Aorta (tissue), 5 donors: ENCODE data around the gene SARS1. TPM values are rescaled to one million over a fixed set of nuclear protein-coding genes. Genes with fewer than 3 reads are reported as not detected.

Experiments used
- ATAC-seq: fragments of 200-7000 bp; cut with Tn5 transposase; one replicate; pipeline ENCODE4 v1.9.1; 2022; ENCODE audit warnings: moderate library complexity; ENCODE audit not compliant: low FRiP score
- DNase-seq, 2 donors: peaks; one replicate each; pipeline ENCODE4 v3.0.0-alpha.2; 2020
- H3K27ac ChIP-seq, 2 donors: one replicate each; pipeline ENCODE4 v1.5.1; 2013; ENCODE audit warnings: low read length in 2 of 2, mild to moderate bottlenecking in 2 of 2, moderate library complexity in 2 of 2, control low read depth in 1 of 2, inconsistent platforms in 1 of 2, low read depth in 1 of 2
- H3K27me3 ChIP-seq, 2 donors: one replicate each; pipeline ENCODE4 v1.6.1; 2013; ENCODE audit warnings: control low read depth in 1 of 2, low read length in 1 of 2, mild to moderate bottlenecking in 1 of 2, moderate library complexity in 1 of 2; ENCODE audit not compliant: insufficient read depth in 2 of 2, control insufficient read depth in 1 of 2
- H3K36me3 ChIP-seq, 2 donors: one replicate each; pipeline ENCODE4 v1.6.1; 2013; ENCODE audit warnings: control low read depth in 1 of 2, low read length in 1 of 2, mild to moderate bottlenecking in 1 of 2; ENCODE audit not compliant: insufficient read depth in 2 of 2, control insufficient read depth in 1 of 2
- H3K4me1 ChIP-seq, 2 donors: one replicate each; pipeline ENCODE4 v1.6.1; 2013; ENCODE audit warnings: low read length in 2 of 2, control low read depth in 1 of 2, mild to moderate bottlenecking in 1 of 2, moderate library complexity in 1 of 2; ENCODE audit not compliant: insufficient read depth in 2 of 2, control insufficient read depth in 1 of 2
- H3K4me3 ChIP-seq, 2 donors: one replicate each; pipeline ENCODE4 v1.5.1; 2013; ENCODE audit warnings: low read length in 2 of 2, control low read depth in 1 of 2, mild to moderate bottlenecking in 1 of 2
- H3K9me3 ChIP-seq: one replicate; pipeline ENCODE4 v1.6.1; 2013; ENCODE audit warnings: mild to moderate bottlenecking, low read length; ENCODE audit not compliant: control insufficient read depth
- WGBS, 2 donors: extraction: QIAGEN DNeasy Blood & Tissue Kit; methylation state at CpG; one replicate each; pipeline ENCODE4 v1.1.7; 2013; 5-methylcytosine and 5-hydroxymethylcytosine counted together
- intact Hi-C, 2 donors: fragments of 100-400 bp; cut with DNase I; formaldehyde crosslinking; loops; one replicate each; pipeline versions ENCODE4 v1.14.2 to v1.15.0; 2022
- polyA plus RNA-seq, 2 donors: library from polyadenylated mRNA; stranded (reverse); fragments of 200-250 nt; gene quantifications; one replicate each; pipeline ENCODE4 v1.2.3, GENCODE V29; 2013
- total RNA-seq, 2 donors: library from RNA; stranded (reverse); fragmentation: NEBNext Ultra II Directional; extraction: Animal tissue kit (Norgen Biotek cat#: 25700); gene quantifications; one replicate each; pipeline ENCODE4 v1.2.1, GENCODE V29; 2021
- donor health status: healthy with polysubstance abuse.
- donor health status: Bipolar disorder and iron deficiency.
- donor health status: DM: no; HTN: no; CAD: no.
- donor health status: DM: no; HTN: no; CAD: no.
- donor health status: DM: yes; HTN: yes; CAD: no.

Gene SARS1
- total and polyA plus RNA-seq, 4 donors: 109 to 159 (median 117) TPM

- WGBS, 2 donors: 91% methylated on average over 68 to 69 of the region's 69 CpGs
- no peak for ATAC-seq
- no peak overlapping the region for H3K27ac ChIP-seq
- peaks cover 0 to 4% of the 10 kb centered on the region in 2 donors for H3K4me1 ChIP-seq
- H3K27me3 ChIP-seq: no peaks in the 10 kb centered on the region
- intact Hi-C loops: no loop called here
- no peak for DNase-seq
- no peaks in the 10 kb centered on the region for H3K9me3 ChIP-seq
- H3K4me3 ChIP-seq: no peak overlapping the region
- no peaks in the 10 kb centered on the region for H3K36me3 ChIP-seq
These were observed 45.1 kb downstream of the SARS1 start for GRCh38 chr1:109258481-109259466.

GRCh38 chr1:109259674-109260557 is 46.2 kb downstream of the SARS1 start:
- WGBS, 2 donors: 77 to 84% methylated on average over 7 of the region's 7 CpGs
- Histone ChIP-seq H3K27me3 (no peaks in the 10 kb centered on the region), H3K9me3 (no peaks in the 10 kb centered on the region), H3K36me3 (no peaks in the 10 kb centered on the region), H3K4me1 (no peaks in the 10 kb centered on the region), H3K4me3 (no peak overlapping the region), H3K27ac (no peak overlapping the region)
- intact Hi-C loops: loop anchor here in 1 of 2 donors (5.0 kb wide), 1 partner anchor 272 kb away; no protein-coding TSS in a partner anchor
- ATAC-seq: no peak
- DNase-seq: no peak

- 91 to 92% methylated on average over 16 of the region's 16 CpGs for WGBS, 2 donors
These were observed 47.3 kb downstream of the SARS1 start for GRCh38 chr1:109261006-109261405.

GRCh38 chr1:109261578-109261977 is 47.9 kb downstream of the SARS1 start:
- Histone ChIP-seq H3K27ac (no peak overlapping the region), H3K27me3 (no peaks in the 10 kb centered on the region), H3K9me3 (no peaks in the 10 kb centered on the region), H3K4me1 (no peaks in the 10 kb centered on the region), H3K36me3 (no peaks in the 10 kb centered on the region), H3K4me3 (no peak overlapping the region)
- 86 to 88% methylated on average over 6 of the region's 6 CpGs for WGBS, 2 donors
- intact Hi-C loops: loop anchor here in 1 of 2 donors (5.0 kb wide), 1 partner anchor 271 kb away; no protein-coding TSS in a partner anchor
- no peak for DNase-seq
- ATAC-seq: no peak

More at GRCh38 chr1:109261006-109261405, 47.3 kb downstream of the SARS1 start:
- Histone ChIP-seq H3K36me3 (no peaks in the 10 kb centered on the region), H3K9me3 (no peaks in the 10 kb centered on the region), H3K27ac (no peak overlapping the region), H3K4me3 (no peak overlapping the region), H3K27me3 (no peaks in the 10 kb centered on the region), H3K4me1 (no peaks in the 10 kb centered on the region)
- no peak for ATAC-seq
- no peak for DNase-seq
- intact Hi-C loops: loop anchor here in 1 of 2 donors (5.0 kb wide), 1 partner anchor 271 kb away; no protein-coding TSS in a partner anchor

GRCh38 chr1:109262231-109263055 is 48.7 kb downstream of the SARS1 start:
- WGBS, 2 donors: 78% methylated on average over 18 to 22 of the region's 22 CpGs
- DNase-seq (peak in 1 of 2 donors; percentile 41), ATAC-seq (no peak)
- intact Hi-C loops: loop anchor here in 1 of 2 donors (5.0 kb wide), 1 partner anchor 270 kb away; no protein-coding TSS in a partner anchor
- no peaks in the 10 kb centered on the region for H3K27me3 ChIP-seq
- H3K36me3 ChIP-seq: no peaks in the 10 kb centered on the region
- H3K4me3 ChIP-seq: no peak overlapping the region
- no peaks in the 10 kb centered on the region for H3K4me1 ChIP-seq
- H3K9me3 ChIP-seq: no peaks in the 10 kb centered on the region
- H3K27ac ChIP-seq: no peak overlapping the region

- Histone ChIP-seq H3K4me1 (no peaks in the 10 kb centered on the region), H3K36me3 (no peaks in the 10 kb centered on the region), H3K4me3 (no peak overlapping the region), H3K27ac (no peak overlapping the region), H3K27me3 (no peaks in the 10 kb centered on the region), H3K9me3 (no peaks in the 10 kb centered on the region)
- ATAC-seq (peak; percentile 1), DNase-seq (peak in 1 of 2 donors; percentile 46)
- intact Hi-C loops: loop anchor here in 1 of 2 donors (5.0 kb wide), 1 partner anchor 269 kb away; no protein-coding TSS in a partner anchor
- WGBS, 2 donors: 72 to 78% methylated on average over 12 of the region's 12 CpGs
These were observed 49.5 kb downstream of the SARS1 start for GRCh38 chr1:109263234-109263596.

- Histone ChIP-seq H3K27me3 (no peaks in the 10 kb centered on the region), H3K4me3 (no peak overlapping the region), H3K4me1 (no peaks in the 10 kb centered on the region), H3K9me3 (no peaks in the 10 kb centered on the region), H3K27ac (no peak overlapping the region), H3K36me3 (no peaks in the 10 kb centered on the region)
- 57 to 61% methylated on average over 28 to 29 of the region's 29 CpGs for WGBS, 2 donors
- ATAC-seq: peak; percentile 86
- peak; percentile 87 to 94 for DNase-seq
- intact Hi-C loops: loop anchor here in 1 of 2 donors (5.0 kb wide), 1 partner anchor 269 kb away; no protein-coding TSS in a partner anchor
These were observed 50.1 kb downstream of the SARS1 start for GRCh38 chr1:109263597-109264378.
